Body of pancreas (tissue), 4 donors: ENCODE results near the gene RAB1A. TPM values are rescaled to one million over a fixed set of nuclear protein-coding genes. Genes with fewer than 3 reads are reported as not detected.
A peak's percentile ranks its signal among the peaks of the same experiment; 100 is the strongest.

Experiments used
- ATAC-seq: fragments of 150-250 bp; one replicate; pipeline ENCODE4 v1.9.1; 2016
- DNase-seq, 4 donors: peaks; one replicate each; pipeline ENCODE4 v3.0.0-alpha.2; 2019
- H3K27ac ChIP-seq, 4 donors: fragments of 200-600 bp; sonication (generic); 1 replicate in 3 of 4; 2 replicates in 1 of 4; pipeline versions ENCODE4 v1.5.1 to v1.6.1; 2016 to 2019; ENCODE audit warnings: mild to moderate bottlenecking in 1 of 4, mixed read lengths in 1 of 4, moderate library complexity in 1 of 4
- H3K27me3 ChIP-seq, 2 donors: fragments of 200-600 bp; sonication (generic); one replicate each; pipeline ENCODE4 v1.6.0; 2016; ENCODE audit warnings: mild to moderate bottlenecking in 1 of 2
- H3K36me3 ChIP-seq, 2 donors: fragments of 200-600 bp; sonication (generic); replicated peaks in 1 of 2; 2 replicates each; pipeline ENCODE4 v1.5.1; 2016; ENCODE audit warnings: low read depth in 2 of 2; ENCODE audit not compliant: insufficient read depth in 1 of 2
- H3K4me1 ChIP-seq: fragments of 200-600 bp; sonication (generic); one replicate; pipeline ENCODE4 v1.6.0; 2016
- H3K4me3 ChIP-seq, 2 donors: fragments of 200-600 bp; sonication (generic); 1 replicate in 1 of 2; 2 replicates in 1 of 2; pipeline ENCODE4 v1.5.1; 2016 to 2019
- H3K9me3 ChIP-seq, 3 donors: fragments of 200-600 bp; sonication (generic); 1 replicate in 2 of 3; 2 replicates in 1 of 3; pipeline ENCODE4 v1.5.1; 2016
- CTCF ChIP-seq, 7 experiments: fragments of 450-650 bp in 4 of 7; fragments of 200-600 bp in 3 of 7; sonication (generic) in 3 of 7; IDR thresholded peaks; one replicate each; pipeline ENCODE4 v1.5.1; 2016 to 2019; ENCODE audit warnings: antibody characterized with exemption in 7 of 7
- POLR2A ChIP-seq, 3 donors: fragments of 450-650 bp; IDR thresholded peaks; one replicate each; pipeline ENCODE4 v1.6.1; 2016; ENCODE audit warnings: antibody characterized with exemption in 3 of 3, mild to moderate bottlenecking in 2 of 3
- WGBS, 2 donors: methylation state at CpG; one replicate each; pipeline ENCODE4 v1.1.5; 2017; 5-methylcytosine and 5-hydroxymethylcytosine counted together
- intact Hi-C: fragments of 100-400 bp; cut with DNase I; formaldehyde crosslinking; loops from one replicate; pipeline ENCODE4 v1.15.1; 2023
- total RNA-seq, 2 donors: library from RNA; depleted of rRNA; stranded (reverse); fragments of >200 nt; gene quantifications; one replicate each; pipeline ENCODE4 v1.1.0, GENCODE V29; 2016

The RAB1A gene
- total RNA-seq, 2 donors from 2014 or later = 43.2 to 53.7 TPM

GRCh38 chr2:65061146-65061909 is 68.6 kb downstream of the RAB1A start:
- H3K9me3 ChIP-seq = no peaks in the 10 kb centered on the region
- H3K4me3 ChIP-seq = no peak overlapping the region
- peak overlapping the region; percentile 78 to 93 (median 88) for H3K27ac ChIP-seq
- TF ChIP-seq CTCF (IDR thresholded peaks at IDR 0.05) = no peak
- H3K36me3 ChIP-seq = no peaks in the 10 kb centered on the region
- DNase-seq (peak; percentile 60 to 78 (median 76)), ATAC-seq (peak; percentile 26)
- 36 to 38% methylated on average over 7 of the region's 7 CpGs for WGBS, 2 donors
- no peaks in the 10 kb centered on the region for H3K27me3 ChIP-seq
- intact Hi-C loops = no loop called here
- H3K4me1 ChIP-seq = peaks cover 89% of the 10 kb centered on the region

GRCh38 chr2:65059071-65059470 is 70.8 kb downstream of the RAB1A start:
- intact Hi-C loops = no loop called here
- H3K36me3 ChIP-seq = no peaks in the 10 kb centered on the region
- H3K27me3 ChIP-seq = no peaks in the 10 kb centered on the region
- H3K9me3 ChIP-seq = no peaks in the 10 kb centered on the region
- ATAC-seq = no peak
- H3K27ac ChIP-seq = peak overlapping the region; percentile 27 to 90 (median 63)
- no peak overlapping the region for H3K4me3 ChIP-seq
- H3K4me1 ChIP-seq = peaks cover 72% of the 10 kb centered on the region
- DNase-seq = peak in 1 of 4 donors; percentile 52
- WGBS, 2 donors = 47 to 55% methylated on average over 1 of the region's 1 CpG
- TF ChIP-seq POLR2A (IDR thresholded peaks at IDR 0.05) = no peak
- no peak for TF ChIP-seq CTCF (IDR thresholded peaks at IDR 0.05)

GRCh38 chr2:65057391-65058052 is 72.4 kb downstream of the RAB1A start:
- 27 to 36% methylated on average over 6 of the region's 6 CpGs for WGBS, 2 donors
- H3K4me3 ChIP-seq = no peak overlapping the region
- intact Hi-C loops = no loop called here
- TF ChIP-seq POLR2A (IDR thresholded peaks at IDR 0.05) (no peak), CTCF (IDR thresholded peaks at IDR 0.05) (no peak)
- H3K9me3 ChIP-seq = no peaks in the 10 kb centered on the region
- ATAC-seq (no peak), DNase-seq (peak in 1 of 4 donors; percentile 53)
- H3K4me1 ChIP-seq = peaks cover 58% of the 10 kb centered on the region
- no peaks in the 10 kb centered on the region for H3K27me3 ChIP-seq
- H3K27ac ChIP-seq = peak overlapping the region; percentile 65 to 90 (median 85)
- H3K36me3 ChIP-seq = no peaks in the 10 kb centered on the region

- peaks cover 53% of the 10 kb centered on the region for H3K4me1 ChIP-seq
- TF ChIP-seq POLR2A (IDR thresholded peaks at IDR 0.05) = no peak
- no peak for TF ChIP-seq CTCF (IDR thresholded peaks at IDR 0.05)
- no peaks in the 10 kb centered on the region for H3K9me3 ChIP-seq
- no peaks in the 10 kb centered on the region for H3K27me3 ChIP-seq
- WGBS, 2 donors = 0% methylated on average over 5 of the region's 5 CpGs
- peak overlapping the region; percentile 65 to 90 (median 85) for H3K27ac ChIP-seq
- peak overlapping the region; percentile 75 to 82 for H3K4me3 ChIP-seq
- intact Hi-C loops = no loop called here
- no peaks in the 10 kb centered on the region for H3K36me3 ChIP-seq
- ATAC-seq = no peak
- DNase-seq = no peak
Measured at GRCh38 chr2:65057054-65057375, 72.9 kb downstream of the RAB1A start.
